OCI-LY7 (cell line): ENCODE measurements around the gene TTC13. TPM values are rescaled to one million over a fixed set of nuclear protein-coding genes. Genes with fewer than 3 reads are reported as not detected.
A peak's percentile ranks its signal among the peaks of the same experiment; 100 is the strongest.

Source experiments
- BruUV-seq: library from RNA; stranded (reverse); fragments of 400-500 nt; replicated peaks from 2 replicates; lab custom pipeline; 2021; lab: Mats Ljungman, UMichigan
- CTCF ChIA-PET: fragments of 300-600 bp; sonication (Branson Sonifier 250); formaldehyde crosslinking; loops from one replicate; lab custom pipeline; 2022; ENCODE audit warnings: antibody characterized with exemption; ENCODE audit not compliant: unreplicated experiment; lab: Charles Lee
- POLR2A ChIA-PET: fragments of 300-600 bp; sonication (Branson Sonifier 250); formaldehyde crosslinking; loops from one replicate; lab custom pipeline; 2022; ENCODE audit warnings: antibody characterized with exemption; lab: Charles Lee
- DNase-seq: peaks from one replicate; pipeline ENCODE4 v3.0.0-alpha.2; 2015; ENCODE audit warnings: low spot score
- H2AFZ ChIP-seq: fragments of 200-600 bp; sonication (generic), shearing (Covaris generic); 2 replicates; pipeline ENCODE4 v1.6.1; 2014; ENCODE audit warnings: mild to moderate bottlenecking, antibody characterized with exemption, low read length, moderate library complexity
- H3K27ac ChIP-seq: fragments of 200-600 bp; sonication (generic); 2 replicates; pipeline ENCODE4 v1.5.1; 2014; ENCODE audit warnings: mixed run types, low read depth, mild to moderate bottlenecking, moderate library complexity, low read length, inconsistent platforms; ENCODE audit not compliant: poor library complexity, severe bottlenecking
- H3K36me3 ChIP-seq: fragments of 200-600 bp; sonication (generic); 2 replicates; pipeline ENCODE4 v1.6.1; 2014; ENCODE audit warnings: mild to moderate bottlenecking, antibody characterized with exemption, low read length, moderate library complexity, mixed read lengths; ENCODE audit not compliant: insufficient read depth
- H3K4me1 ChIP-seq: fragments of 200-600 bp; sonication (generic); 2 replicates; pipeline ENCODE4 v1.5.1; 2014; ENCODE audit warnings: mild to moderate bottlenecking, low read length; ENCODE audit not compliant: insufficient read depth, poor library complexity, severe bottlenecking
- H3K4me2 ChIP-seq: fragments of 200-600 bp; sonication (generic); 2 replicates; pipeline ENCODE4 v1.6.1; 2014; ENCODE audit warnings: mild to moderate bottlenecking, low read length
- H3K4me3 ChIP-seq: fragments of 200-600 bp; sonication (generic); 2 replicates; pipeline ENCODE4 v1.5.1; 2014; ENCODE audit warnings: mild to moderate bottlenecking, low read depth, low read length; ENCODE audit not compliant: poor library complexity, severe bottlenecking
- H3K79me2 ChIP-seq: fragments of 200-600 bp; sonication (generic); 2 replicates; pipeline ENCODE4 v1.6.1; 2016; ENCODE audit warnings: low read depth, mild to moderate bottlenecking, low read length, moderate library complexity, mixed read lengths; ENCODE audit not compliant: insufficient read depth
- H3K9me2 ChIP-seq: fragments of 200-600 bp; sonication (generic); 2 replicates; pipeline ENCODE4 v1.6.1; 2016; ENCODE audit warnings: mild to moderate bottlenecking, low read length, mixed read lengths; ENCODE audit not compliant: insufficient read depth
- H3K9me3 ChIP-seq: fragments of 200-600 bp; sonication (generic); 2 replicates; pipeline ENCODE4 v1.6.1; 2014; ENCODE audit warnings: mild to moderate bottlenecking, mixed run types, low read length, mixed read lengths
- H4K20me1 ChIP-seq: fragments of 200-600 bp; sonication (generic); 2 replicates; pipeline ENCODE4 v1.6.1; 2014; ENCODE audit warnings: mild to moderate bottlenecking, antibody characterized with exemption, low read length, moderate library complexity, mixed read lengths; ENCODE audit not compliant: insufficient read depth
- EZH2phosphoT487 ChIP-seq: fragments of 200-600 bp; sonication (generic); IDR thresholded peaks from 2 replicates; pipeline ENCODE4 v1.6.1; 2018; ENCODE audit warnings: low read depth, borderline replicate concordance, mild to moderate bottlenecking, mixed run types, antibody characterized with exemption, low read length, moderate library complexity, mixed read lengths
- intact Hi-C: fragments of 100-400 bp; cut with micrococcal nuclease; formaldehyde crosslinking; loops from one replicate; pipeline ENCODE4 v1.10.0; 2022; ENCODE audit not compliant: unreplicated experiment
- total RNA-seq, 2 experiments: library from RNA; depleted of rRNA in 1 of 2; stranded (reverse); fragments of >200 nt in 1 of 2; shearing (Covaris generic) in 1 of 2; gene quantifications; 2 replicates each; pipeline ENCODE4 v1.2.3, GENCODE V29; 2014 to 2022
- TF ChIP-seq, protein P1 (sequence below): fragments of 200-600 bp; sonication (generic); conservative IDR thresholded peaks from 2 replicates; pipeline ENCODE4 v1.5.1; 2014; ENCODE audit warnings: mild to moderate bottlenecking, antibody characterized with exemption, low read length, moderate library complexity, mixed read lengths

The TTC13 gene
- total RNA-seq, 2 experiments from 2014 or later, result 15.4 to 27.2 TPM

DNA sequence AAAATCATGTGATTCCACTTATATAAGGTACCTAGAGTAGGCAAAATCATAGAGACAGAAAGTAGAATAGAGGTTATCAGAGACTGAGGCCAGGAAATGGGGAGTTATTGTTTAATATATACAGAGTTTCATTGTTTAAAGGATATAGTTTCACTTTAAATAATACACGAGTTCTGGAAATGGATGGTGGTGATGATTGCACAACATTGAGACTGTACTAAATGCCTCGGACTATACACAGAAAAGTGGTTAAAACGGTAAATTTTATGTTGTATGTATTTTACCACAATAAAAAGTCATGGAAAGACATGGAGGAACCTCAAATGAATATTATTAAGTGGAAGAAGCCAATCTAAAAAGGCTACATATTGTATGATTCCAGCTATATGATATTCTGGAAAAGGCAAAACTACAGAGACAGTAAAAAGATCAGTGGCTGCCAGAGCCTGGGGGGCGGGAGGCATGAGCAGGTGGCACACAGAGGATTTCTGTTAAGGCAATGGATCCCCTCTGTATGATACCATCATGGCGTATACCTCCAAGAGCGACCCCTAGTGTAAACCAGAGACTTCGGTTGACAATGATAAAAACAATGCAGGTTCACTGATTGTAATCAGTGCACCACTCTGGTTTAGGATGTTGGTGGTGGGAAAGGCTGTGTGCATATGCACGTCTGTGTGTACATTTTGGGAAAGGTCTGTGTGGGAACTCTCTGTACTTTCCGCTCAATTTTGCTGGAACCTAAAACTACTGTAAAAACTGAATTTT is 117.9 kb downstream of the TTC13 start:
- Histone ChIP-seq H3K4me2 (no peak overlapping the region), H3K9me3 (no peaks in the 10 kb centered on the region), H3K36me3 (no peaks in the 10 kb centered on the region), H2AFZ (no peak overlapping the region), H4K20me1 (no peaks in the 10 kb centered on the region), H3K4me1 (peaks cover 12% of the 10 kb centered on the region), H3K27ac (no peak overlapping the region), H3K79me2 (no peaks in the 10 kb centered on the region), H3K4me3 (no peak overlapping the region), H3K9me2 (no peaks in the 10 kb centered on the region)
- no TSS peak for BruUV-seq
- POLR2A ChIA-PET, result no interaction called here
- CTCF ChIA-PET, result no interaction called here
- DNase-seq, result no peak
- no peak for TF ChIP-seq EZH2phosphoT487
- TF ChIP-seq, protein P1, sequence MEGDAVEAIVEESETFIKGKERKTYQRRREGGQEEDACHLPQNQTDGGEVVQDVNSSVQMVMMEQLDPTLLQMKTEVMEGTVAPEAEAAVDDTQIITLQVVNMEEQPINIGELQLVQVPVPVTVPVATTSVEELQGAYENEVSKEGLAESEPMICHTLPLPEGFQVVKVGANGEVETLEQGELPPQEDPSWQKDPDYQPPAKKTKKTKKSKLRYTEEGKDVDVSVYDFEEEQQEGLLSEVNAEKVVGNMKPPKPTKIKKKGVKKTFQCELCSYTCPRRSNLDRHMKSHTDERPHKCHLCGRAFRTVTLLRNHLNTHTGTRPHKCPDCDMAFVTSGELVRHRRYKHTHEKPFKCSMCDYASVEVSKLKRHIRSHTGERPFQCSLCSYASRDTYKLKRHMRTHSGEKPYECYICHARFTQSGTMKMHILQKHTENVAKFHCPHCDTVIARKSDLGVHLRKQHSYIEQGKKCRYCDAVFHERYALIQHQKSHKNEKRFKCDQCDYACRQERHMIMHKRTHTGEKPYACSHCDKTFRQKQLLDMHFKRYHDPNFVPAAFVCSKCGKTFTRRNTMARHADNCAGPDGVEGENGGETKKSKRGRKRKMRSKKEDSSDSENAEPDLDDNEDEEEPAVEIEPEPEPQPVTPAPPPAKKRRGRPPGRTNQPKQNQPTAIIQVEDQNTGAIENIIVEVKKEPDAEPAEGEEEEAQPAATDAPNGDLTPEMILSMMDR, result 0 out of 2 replicates have a peak, but pooled peaks have one; percentile 10
- intact Hi-C loops, result no loop called here

DNA sequence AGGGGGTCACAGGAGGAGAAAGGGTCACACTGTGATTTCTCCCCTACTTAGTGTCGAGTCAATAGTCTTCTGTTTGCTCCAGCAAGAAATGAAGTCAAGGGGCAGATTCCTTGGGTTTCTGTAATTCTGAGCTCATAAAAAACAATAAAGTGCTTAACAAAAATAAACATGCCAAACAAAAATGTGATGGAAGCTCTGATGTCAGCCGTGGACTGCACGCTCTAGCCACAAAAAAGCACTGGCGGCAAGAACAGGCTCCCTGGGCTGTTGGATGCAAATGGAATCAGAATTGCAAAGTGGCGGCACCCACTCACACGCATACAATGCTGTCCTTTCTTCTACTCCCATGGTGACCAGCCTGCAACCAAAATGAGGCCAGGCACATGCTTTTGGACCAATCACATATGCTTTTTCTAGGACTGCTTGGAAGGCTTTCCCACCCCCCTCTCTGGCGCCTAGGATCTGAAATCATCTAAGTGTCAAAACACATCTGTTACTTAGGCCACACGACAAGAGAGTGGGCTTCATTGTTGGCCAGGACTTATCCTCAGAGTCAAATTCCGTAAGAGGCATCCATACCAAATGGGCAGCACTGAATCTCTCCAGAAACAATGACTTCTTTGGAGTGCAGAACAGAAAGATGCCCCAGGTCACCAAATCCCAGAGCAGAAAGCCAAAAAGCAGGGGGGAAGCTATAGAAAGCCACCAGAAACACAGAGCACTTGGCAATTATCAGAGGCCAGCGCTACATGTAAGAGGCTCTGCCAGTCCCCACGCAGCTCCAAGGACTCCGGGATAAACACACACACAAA is 119.5 kb downstream of the TTC13 start:
- peaks cover 12% of the 10 kb centered on the region for H3K4me1 ChIP-seq
- H3K36me3 ChIP-seq, result no peaks in the 10 kb centered on the region
- DNase-seq, result no peak
- no peaks in the 10 kb centered on the region for H3K9me2 ChIP-seq
- H3K79me2 ChIP-seq, result no peaks in the 10 kb centered on the region
- no TSS peak for BruUV-seq
- no peaks in the 10 kb centered on the region for H3K9me3 ChIP-seq
- CTCF ChIA-PET, result no interaction called here
- no peak overlapping the region for H3K4me2 ChIP-seq
- H3K27ac ChIP-seq, result no peak overlapping the region
- TF ChIP-seq, protein P1, result no peak
- TF ChIP-seq EZH2phosphoT487, result no peak
- H2AFZ ChIP-seq, result no peak overlapping the region
- H4K20me1 ChIP-seq, result no peaks in the 10 kb centered on the region
- POLR2A ChIA-PET, result no interaction called here
- no peak overlapping the region for H3K4me3 ChIP-seq
- intact Hi-C loops, result no loop called here
